HCT116 (cell line): ENCODE data around the gene PPP3R1. TPM values are rescaled to one million over a fixed set of nuclear protein-coding genes. Genes with fewer than 3 reads are reported as not detected.

ENCODE experiments used
- ATAC-seq: fragments of 200-7000 bp; cut with Tn5 transposase; 2 replicates; pipeline ENCODE4 v1.9.1; 2020; ENCODE audit warnings: mild to moderate bottlenecking, moderate library complexity
- BruUV-seq: library from RNA; stranded (reverse); fragments of 400-500 nt; replicated peaks from 2 replicates; lab custom pipeline; 2021; lab: Mats Ljungman, UMichigan
- CTCF ChIA-PET: fragments of 300-600 bp; sonication (Branson Sonifier 250); formaldehyde crosslinking; loops from one replicate; lab custom pipeline; 2021; ENCODE audit warnings: antibody characterized with exemption; lab: Charles Lee
- POLR2A ChIA-PET: fragments of 300-600, 350-600 bp; sonication (Branson Sonifier 250); formaldehyde crosslinking; loops from one replicate; lab custom pipeline; 2021; ENCODE audit warnings: antibody characterized with exemption; lab: Charles Lee
- RAD21 ChIA-PET, 2 experiments: fragments of 300-600 bp; sonication (Branson Sonifier 250); formaldehyde crosslinking; loops; one replicate each; lab custom pipeline; 2023; ENCODE audit warnings: low total read pairs in 2 of 2; ENCODE audit not compliant: uncharacterized antibody in 2 of 2, unreplicated experiment in 2 of 2, low non-redundant PET in 1 of 2; lab: Charles Lee
- DNase-seq: peaks from one replicate; pipeline ENCODE4 v3.0.0-alpha.2; 2010; ENCODE audit warnings: low read depth, low spot score
- H2AFZ ChIP-seq: fragments of 200-600 bp; shearing (Covaris generic), sonication (generic); 2 replicates; pipeline ENCODE4 v1.6.1; 2017; ENCODE audit warnings: low read depth, mixed run types, mixed read lengths, antibody characterized with exemption, low read length; ENCODE audit not compliant: poor library complexity, severe bottlenecking
- H3K27ac ChIP-seq: 2 replicates; pipeline ENCODE4 v1.5.1; 2012; ENCODE audit warnings: low read depth, low read length
- H3K27me3 ChIP-seq: fragments of 200-600 bp; sonication (generic); 2 replicates; pipeline ENCODE4 v1.6.1; 2016; ENCODE audit warnings: mixed run types, low read length, mixed read lengths; ENCODE audit not compliant: insufficient read depth
- H3K36me3 ChIP-seq, 2 experiments: fragments of 200-500 bp in 1 of 2; fragments of 200-600 bp in 1 of 2; sonication (Bioruptor generic) in 1 of 2; sonication (generic) in 1 of 2; 2 replicates each; pipeline versions ENCODE4 v1.5.1 to v1.6.1; 2014 to 2016; ENCODE audit warnings: low read length in 2 of 2, inconsistent platforms in 1 of 2, mixed read lengths in 1 of 2, mixed run types in 1 of 2; ENCODE audit not compliant: insufficient read depth in 2 of 2, control insufficient read depth in 1 of 2
- H3K4me1 ChIP-seq, 2 experiments: fragments of 200-600 bp in 1 of 2; sonication (generic) in 1 of 2; 2 replicates each; pipeline versions ENCODE4 v1.5.1 to v1.6.1; 2012 to 2017; ENCODE audit warnings: low read length in 2 of 2, inconsistent platforms in 1 of 2, mild to moderate bottlenecking in 1 of 2, mixed read lengths in 1 of 2, mixed run types in 1 of 2, moderate library complexity in 1 of 2; ENCODE audit not compliant: insufficient read depth in 2 of 2, control insufficient read depth in 1 of 2
- H3K4me2 ChIP-seq: fragments of 200-600 bp; sonication (generic); 2 replicates; pipeline ENCODE4 v1.6.1; 2017; ENCODE audit warnings: mixed run types, low read length, mixed read lengths
- H3K4me3 ChIP-seq, 2 experiments: fragments of 200-600 bp in 1 of 2; sonication (generic) in 1 of 2; replicated peaks in 1 of 2; 2 replicates each; pipeline ENCODE4 v1.5.1; 2011 to 2016; ENCODE audit warnings: low read length in 2 of 2, control low read depth in 1 of 2, low read depth in 1 of 2, mild to moderate bottlenecking in 1 of 2, mixed read lengths in 1 of 2, mixed run types in 1 of 2
- H3K79me2 ChIP-seq: fragments of 200-600 bp; sonication (generic); 2 replicates; pipeline ENCODE4 v1.6.1; 2017; ENCODE audit warnings: mild to moderate bottlenecking, mixed run types, low read length, moderate library complexity, mixed read lengths; ENCODE audit not compliant: insufficient read depth
- H3K9ac ChIP-seq: fragments of 200-600 bp; sonication (generic); 2 replicates; pipeline ENCODE4 v1.6.1; 2016; ENCODE audit warnings: low read length, mixed read lengths
- H3K9me2 ChIP-seq: fragments of 200-600 bp; sonication (generic), shearing (Covaris generic); 2 replicates; pipeline ENCODE4 v1.6.1; 2017; ENCODE audit warnings: mixed run types, mild to moderate bottlenecking, moderate library complexity; ENCODE audit not compliant: insufficient read depth
- H3K9me3 ChIP-seq, 2 experiments: fragments of 200-500 bp in 1 of 2; fragments of 200-600 bp in 1 of 2; sonication (Bioruptor generic) in 1 of 2; sonication (generic) in 1 of 2; 2 replicates each; pipeline ENCODE4 v1.6.1; 2014 to 2017; ENCODE audit warnings: low read length in 2 of 2, mixed read lengths in 2 of 2, inconsistent platforms in 1 of 2, low read depth in 1 of 2, mild to moderate bottlenecking in 1 of 2, mixed run types in 1 of 2, moderate library complexity in 1 of 2; ENCODE audit not compliant: control insufficient read depth in 1 of 2, insufficient read depth in 1 of 2
- H4K20me1 ChIP-seq: fragments of 200-600 bp; sonication (generic), shearing (Covaris generic); 2 replicates; pipeline ENCODE4 v1.6.1; 2017; ENCODE audit warnings: mixed run types, mild to moderate bottlenecking, moderate library complexity; ENCODE audit not compliant: insufficient read depth
- CBX3 ChIP-seq: IDR thresholded peaks from 2 replicates; pipeline ENCODE4 v1.6.1; 2012; ENCODE audit warnings: low read depth
- EGR1 ChIP-seq: IDR thresholded peaks from 2 replicates; pipeline ENCODE4 v1.6.1; 2012; ENCODE audit warnings: low read depth
- ELF1 ChIP-seq: IDR thresholded peaks from 2 replicates; pipeline ENCODE4 v1.6.1; 2012; ENCODE audit warnings: low read depth, borderline replicate concordance
- EZH2phosphoT487 ChIP-seq: fragments of 200-600 bp; IDR thresholded peaks from 2 replicates; pipeline ENCODE4 v1.6.1; 2018; ENCODE audit warnings: antibody characterized with exemption, borderline replicate concordance
- FOSL1 ChIP-seq: IDR thresholded peaks from 2 replicates; pipeline ENCODE4 v1.6.1; 2012; ENCODE audit warnings: low read depth
- POLR2A ChIP-seq: IDR thresholded peaks from 2 replicates; pipeline ENCODE4 v1.7.0; 2011; ENCODE audit warnings: borderline replicate concordance; ENCODE audit not compliant: insufficient read depth, insufficient read length; ENCODE audit errors: extremely low read depth
- SIN3A ChIP-seq: IDR thresholded peaks from 2 replicates; pipeline ENCODE4 v1.6.1; 2012; ENCODE audit warnings: low read depth
- SP1 ChIP-seq: IDR thresholded peaks from 2 replicates; pipeline ENCODE4 v1.6.1; 2012; ENCODE audit warnings: low read depth
- TCF7L2 ChIP-seq: IDR thresholded peaks from 2 replicates; pipeline ENCODE4 v1.7.0; 2011; ENCODE audit warnings: borderline replicate concordance, inconsistent platforms; ENCODE audit not compliant: insufficient read depth, insufficient read length; ENCODE audit errors: extremely low read depth
- ZFX ChIP-seq: fragments of 450-650 bp; IDR thresholded peaks from 2 replicates; pipeline ENCODE4 v1.6.1; 2017
- intact Hi-C: fragments of 100-400 bp; cut with micrococcal nuclease; formaldehyde crosslinking; loops from 2 replicates; pipeline ENCODE4 v1.10.0; 2022
- total RNA-seq: library from RNA; stranded (reverse); gene quantifications from one replicate; pipeline ENCODE4 v1.2.1, GENCODE V29; 2021; ENCODE audit not compliant: unreplicated experiment
- TF ChIP-seq, protein P1 (sequence below): IDR thresholded peaks from 2 replicates; pipeline ENCODE4 v1.6.1; 2011; ENCODE audit warnings: mild to moderate bottlenecking, low read length, moderate library complexity; ENCODE audit not compliant: insufficient replicate concordance; ENCODE audit errors: extremely low read depth

The PPP3R1 gene
- total RNA-seq, 1 experiment from 2014 or later = 69.9 TPM

DNA sequence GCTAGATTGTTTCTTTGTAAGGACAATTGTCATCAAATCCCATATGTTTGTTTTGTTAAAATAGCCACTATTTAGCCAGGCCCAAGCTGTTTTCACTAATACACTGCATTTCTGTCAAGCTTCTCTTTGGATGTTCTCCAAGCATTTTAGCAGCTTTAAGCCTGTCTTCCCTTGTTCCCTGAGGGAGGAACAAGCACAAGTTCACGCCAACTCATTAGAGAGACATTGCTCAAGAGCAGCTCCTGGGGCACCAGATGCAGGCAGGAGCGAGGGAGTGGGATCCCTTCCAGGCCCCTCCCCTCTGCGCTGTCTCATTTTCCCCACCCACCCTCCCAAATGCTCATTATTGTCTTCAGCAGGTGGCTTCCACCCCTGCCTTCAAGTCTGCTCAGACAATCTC lies 32.6 kb upstream of the PPP3R1 start:
- Histone ChIP-seq H3K27me3 (peaks cover 20% of the 10 kb centered on the region), H4K20me1 (no peaks in the 10 kb centered on the region), H3K9me3 (no peaks in the 10 kb centered on the region), H3K9ac (no peak overlapping the region), H3K36me3 (no peaks in the 10 kb centered on the region), H3K4me2 (no peak overlapping the region), H3K4me3 (no peak overlapping the region), H3K27ac (no peak overlapping the region), H3K9me2 (no peaks in the 10 kb centered on the region), H2AFZ (no peak overlapping the region), H3K4me1 (no peaks in the 10 kb centered on the region), H3K79me2 (no peaks in the 10 kb centered on the region)
- RAD21 ChIA-PET = no interaction called here
- CTCF ChIA-PET = interaction anchor here (1.4 to 1.6 kb wide), 2 partner anchors 163 to 166 kb away, joined by 4 to 10 read pairs; no protein-coding TSS in a partner anchor
- intact Hi-C loops = loop anchor here (5.0 to 10.0 kb wide), 2 partner anchors 160 to 233 kb away; no protein-coding TSS in a partner anchor
- TF ChIP-seq ZFX (no peak), SIN3A (no peak), SP1 (no peak)
- TF ChIP-seq, protein P1, sequence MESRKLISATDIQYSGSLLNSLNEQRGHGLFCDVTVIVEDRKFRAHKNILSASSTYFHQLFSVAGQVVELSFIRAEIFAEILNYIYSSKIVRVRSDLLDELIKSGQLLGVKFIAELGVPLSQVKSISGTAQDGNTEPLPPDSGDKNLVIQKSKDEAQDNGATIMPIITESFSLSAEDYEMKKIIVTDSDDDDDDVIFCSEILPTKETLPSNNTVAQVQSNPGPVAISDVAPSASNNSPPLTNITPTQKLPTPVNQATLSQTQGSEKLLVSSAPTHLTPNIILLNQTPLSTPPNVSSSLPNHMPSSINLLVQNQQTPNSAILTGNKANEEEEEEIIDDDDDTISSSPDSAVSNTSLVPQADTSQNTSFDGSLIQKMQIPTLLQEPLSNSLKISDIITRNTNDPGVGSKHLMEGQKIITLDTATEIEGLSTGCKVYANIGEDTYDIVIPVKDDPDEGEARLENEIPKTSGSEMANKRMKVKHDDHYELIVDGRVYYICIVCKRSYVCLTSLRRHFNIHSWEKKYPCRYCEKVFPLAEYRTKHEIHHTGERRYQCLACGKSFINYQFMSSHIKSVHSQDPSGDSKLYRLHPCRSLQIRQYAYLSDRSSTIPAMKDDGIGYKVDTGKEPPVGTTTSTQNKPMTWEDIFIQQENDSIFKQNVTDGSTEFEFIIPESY = no peak
- POLR2A ChIA-PET = no interaction called here
- DNase-seq = no peak
- no TSS peak for BruUV-seq
- no peak for ATAC-seq

DNA sequence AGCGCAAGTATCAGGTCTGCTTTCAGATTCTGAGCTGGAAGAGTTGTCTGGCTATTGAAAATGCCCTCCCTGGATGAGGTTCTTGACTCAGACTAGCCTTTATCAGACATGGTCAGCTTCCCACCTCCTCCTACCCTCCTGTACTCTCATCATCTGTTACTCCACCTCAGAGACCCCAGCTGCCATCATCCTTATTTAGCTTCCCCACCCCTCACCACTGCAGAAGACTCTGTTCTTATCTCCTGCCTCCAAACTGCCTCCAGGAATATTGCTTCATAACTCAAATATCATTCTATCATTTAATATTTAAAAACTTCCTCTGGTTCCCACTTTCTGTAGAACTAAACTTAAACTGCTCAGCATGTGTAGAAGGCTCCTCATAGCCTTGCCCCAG lies 31.1 kb upstream of the PPP3R1 start:
- Histone ChIP-seq H3K79me2 (no peaks in the 10 kb centered on the region), H3K36me3 (no peaks in the 10 kb centered on the region), H3K9ac (no peak overlapping the region), H4K20me1 (no peaks in the 10 kb centered on the region), H3K4me1 (no peaks in the 10 kb centered on the region), H3K4me3 (no peak overlapping the region), H3K9me2 (no peaks in the 10 kb centered on the region), H3K27me3 (peaks cover 20% of the 10 kb centered on the region), H3K4me2 (no peak overlapping the region), H3K9me3 (no peaks in the 10 kb centered on the region), H2AFZ (no peak overlapping the region), H3K27ac (no peak overlapping the region)
- ChIA-PET CTCF (interaction anchor here (0.6 to 3.2 kb wide), 9 partner anchors 8 to 660 kb away, joined by 3 to 19 read pairs (median 4); partner anchors contain the start of gene PNO1), RAD21 (interaction anchor here in 1 of 2 experiments (1.0 kb wide), 1 partner anchor 161 kb away, joined by 4 read pairs; no protein-coding TSS in a partner anchor), POLR2A (no interaction called here)
- no peak for TF ChIP-seq POLR2A
- no peak for TF ChIP-seq EZH2phosphoT487
- no peak for TF ChIP-seq TCF7L2
- no peak for TF ChIP-seq CBX3
- TF ChIP-seq FOSL1 = no peak
- no peak for TF ChIP-seq ELF1
- TF ChIP-seq EGR1 = no peak
- no peak for ATAC-seq
- intact Hi-C loops = loop anchor here (2.0 to 10.0 kb wide), 3 partner anchors 161 to 231 kb away; no protein-coding TSS in a partner anchor
- no peak for DNase-seq
- BruUV-seq = no TSS peak
